ENCODE results near the gene KHK.

Gene KHK

DNA sequence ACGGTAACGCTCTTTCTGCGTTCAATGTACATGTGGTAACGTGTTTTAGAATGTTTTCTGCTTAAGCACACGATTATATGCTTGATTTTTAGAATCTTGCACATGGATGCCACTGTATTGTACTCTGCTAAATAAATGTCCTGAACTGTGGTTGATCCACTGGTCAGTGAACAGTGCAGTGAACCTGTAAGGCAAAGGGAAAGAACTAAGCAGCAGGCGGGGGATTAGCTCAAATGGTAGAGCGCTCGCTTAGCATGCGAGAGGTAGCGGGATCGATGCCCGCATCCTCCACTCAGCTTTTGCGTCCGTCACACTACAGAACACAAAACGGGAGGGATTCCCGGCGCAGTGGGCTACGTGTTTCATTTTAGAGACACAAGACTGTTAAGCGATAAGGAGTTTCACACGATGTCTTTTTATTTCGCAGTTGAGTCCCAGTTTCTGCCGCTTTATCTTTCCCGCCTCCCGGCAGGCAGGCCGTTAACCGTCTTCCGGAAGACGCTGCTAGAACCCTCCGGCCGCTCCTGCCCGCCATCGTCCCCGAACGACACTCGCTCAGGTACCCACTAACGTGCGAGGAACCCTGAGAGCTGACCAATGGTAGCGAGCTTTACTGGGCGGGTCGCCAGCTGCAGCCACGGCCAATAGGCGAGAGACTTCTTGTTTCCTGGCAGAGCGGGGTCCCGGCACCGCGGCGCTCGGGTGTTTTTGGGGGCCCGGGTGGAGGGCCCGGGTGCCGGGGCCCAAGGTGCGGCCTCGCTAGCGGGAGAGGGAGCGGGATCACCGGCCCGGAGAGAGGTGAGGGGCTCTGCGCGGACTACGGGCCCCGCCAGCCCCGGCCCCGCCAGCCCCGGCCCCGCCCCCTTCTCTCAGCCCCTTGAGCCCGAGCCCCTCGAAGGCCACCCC is 35.3 kb upstream of the KHK start, which contains the start of gene AGBL5:
TSS of gene AGBL5 (plus strand) at position 673 of the 906 bp plus-strand sequence. CDS start 1,291 bp downstream, outside the sequence.
- peaks cover 8% of the 10 kb centered on the region for H3K9me3 Mint-ChIP-seq
- peak within 1 kb of the TSS; percentile 98 for H3K4me3 Mint-ChIP-seq
- peak; percentile 79 for ATAC-seq (replicated peaks; ENCODE audit: extremely low read depth, poor library complexity, severe bottlenecking)
- H3K36me3 Mint-ChIP-seq (ENCODE audit: insufficient read depth) = peaks cover 44% of the 10 kb centered on the region
- H3K27me3 Mint-ChIP-seq = peaks cover 13% of the 10 kb centered on the region
- peak within 1 kb of the TSS; percentile 100 for H3K27ac Mint-ChIP-seq (ENCODE audit: low read depth)
- H3K4me1 Mint-ChIP-seq = peaks cover 30% of the 10 kb centered on the region
- peak; percentile 97 to 98 for DNase-seq (ENCODE audit: low spot score in 2 of 2)

DNA sequence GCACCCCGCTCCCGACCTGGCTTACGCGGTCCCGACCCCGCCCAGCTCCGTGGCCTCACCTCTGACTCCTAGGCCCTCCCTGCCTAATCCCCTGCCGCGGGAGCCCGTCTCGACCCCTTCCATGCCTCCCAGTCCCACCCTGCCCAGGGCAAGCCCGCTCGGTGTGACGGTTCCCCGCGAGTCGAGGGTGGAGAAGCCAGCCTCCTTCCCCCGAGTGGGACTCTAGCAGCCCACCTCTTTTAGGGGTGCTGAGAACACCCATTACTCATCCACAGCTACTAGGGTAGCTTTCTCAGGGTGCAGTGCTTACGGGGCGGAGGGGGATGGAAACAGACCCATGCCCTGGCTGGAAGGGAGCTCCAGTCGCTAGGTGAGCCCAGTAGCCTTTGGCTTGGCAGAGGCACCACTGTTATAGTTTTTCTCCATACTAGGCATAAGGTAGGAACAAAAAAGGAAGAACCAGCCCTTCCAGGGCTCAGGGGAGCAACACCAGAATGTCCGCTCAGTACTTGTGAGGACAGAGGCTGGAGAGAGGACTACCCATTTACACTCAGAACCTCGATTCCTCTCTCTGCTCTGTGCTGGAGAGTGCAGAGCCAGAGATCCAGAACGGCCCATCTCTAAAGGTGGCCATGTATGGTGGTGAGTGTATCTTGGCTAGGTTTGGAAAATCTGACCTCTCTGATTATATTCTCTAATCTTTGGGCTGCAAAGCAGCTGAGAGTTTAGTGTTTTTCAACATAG is 34.5 kb upstream of the KHK start:
- Mint-ChIP-seq H3K9me3 (peaks cover 8% of the 10 kb centered on the region), H3K27ac (ENCODE audit: low read depth) (peak overlapping the region; percentile 100), H3K27me3 (peaks cover 13% of the 10 kb centered on the region), H3K4me1 (peaks cover 30% of the 10 kb centered on the region), H3K36me3 (ENCODE audit: insufficient read depth) (peaks cover 47% of the 10 kb centered on the region), H3K4me3 (peak overlapping the region; percentile 98)
- DNase-seq (ENCODE audit: low spot score in 2 of 2) = no peak
- peak; percentile 1 for ATAC-seq (replicated peaks; ENCODE audit: extremely low read depth, poor library complexity, severe bottlenecking)

DNA sequence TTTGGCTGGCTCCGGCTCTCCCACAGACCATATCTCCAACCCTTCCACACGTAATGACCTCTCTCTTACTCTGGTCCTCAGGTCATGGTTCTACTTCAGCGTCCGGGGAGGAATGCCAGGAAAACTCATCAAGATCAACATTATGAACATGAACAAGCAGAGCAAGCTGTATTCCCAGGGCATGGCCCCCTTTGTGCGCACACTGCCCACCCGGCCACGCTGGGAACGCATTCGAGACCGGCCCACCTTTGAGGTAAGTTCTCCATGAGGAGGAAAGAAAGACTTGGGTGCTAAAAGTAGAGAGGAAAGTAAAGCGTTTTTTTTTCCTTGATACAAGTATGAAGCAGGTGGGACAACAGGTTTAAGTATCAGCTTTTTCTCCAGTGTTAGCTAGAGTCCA is 33.3 kb upstream of the KHK start:
- no peak for ATAC-seq (replicated peaks; ENCODE audit: extremely low read depth, poor library complexity, severe bottlenecking)
- peaks cover 8% of the 10 kb centered on the region for H3K9me3 Mint-ChIP-seq
- H3K4me1 Mint-ChIP-seq = peaks cover 30% of the 10 kb centered on the region
- H3K36me3 Mint-ChIP-seq (ENCODE audit: insufficient read depth) = peaks cover 48% of the 10 kb centered on the region
- H3K27me3 Mint-ChIP-seq = peaks cover 13% of the 10 kb centered on the region
- no peak for DNase-seq (ENCODE audit: low spot score in 2 of 2)
- H3K27ac Mint-ChIP-seq (ENCODE audit: low read depth) = peak overlapping the region; percentile 100
- H3K4me3 Mint-ChIP-seq = peak overlapping the region; percentile 98

DNA sequence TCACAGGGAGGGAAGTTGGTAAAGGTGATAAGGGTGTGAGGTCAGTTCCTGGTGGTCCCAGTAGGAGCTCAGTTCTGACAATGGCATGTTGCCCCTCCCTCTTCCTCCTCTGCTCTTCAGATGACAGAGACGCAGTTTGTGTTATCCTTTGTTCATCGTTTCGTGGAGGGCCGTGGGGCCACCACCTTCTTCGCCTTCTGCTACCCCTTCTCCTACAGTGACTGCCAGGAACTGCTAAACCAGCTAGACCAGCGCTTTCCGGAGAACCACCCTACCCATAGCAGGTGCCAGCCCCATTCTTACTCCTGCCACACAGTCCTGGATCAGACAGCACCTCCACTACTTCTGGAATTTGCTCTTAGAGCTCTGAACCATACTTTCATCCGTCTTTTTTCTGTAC is 32.8 kb upstream of the KHK start:
- Mint-ChIP-seq H3K9me3 (peaks cover 8% of the 10 kb centered on the region), H3K36me3 (ENCODE audit: insufficient read depth) (peaks cover 48% of the 10 kb centered on the region), H3K27me3 (peaks cover 13% of the 10 kb centered on the region), H3K4me1 (peaks cover 30% of the 10 kb centered on the region), H3K4me3 (no peak overlapping the region), H3K27ac (ENCODE audit: low read depth) (peak overlapping the region; percentile 30)
- DNase-seq (ENCODE audit: low spot score in 2 of 2) (no peak), ATAC-seq (replicated peaks; ENCODE audit: extremely low read depth, poor library complexity, severe bottlenecking) (no peak)

DNA sequence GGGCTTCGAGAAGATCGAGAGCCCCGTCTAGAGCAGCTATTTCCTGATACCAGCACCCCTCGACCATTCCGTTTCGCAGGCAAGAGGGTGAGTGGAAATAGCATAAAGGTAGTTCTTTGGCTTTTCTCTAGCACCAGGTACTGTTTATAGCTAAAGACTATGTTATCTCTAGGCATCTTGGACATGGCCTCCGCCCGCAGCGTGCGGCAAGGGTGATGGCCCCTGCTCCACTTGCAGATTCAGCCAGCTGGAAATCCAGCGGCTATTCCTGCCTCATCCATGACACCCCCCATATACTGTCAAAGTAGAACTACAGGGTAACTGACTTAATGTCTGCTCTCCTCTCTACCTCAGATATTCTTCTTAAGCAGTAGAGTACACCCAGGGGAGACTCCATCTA is 31.9 kb upstream of the KHK start:
- H3K9me3 Mint-ChIP-seq = peaks cover 8% of the 10 kb centered on the region
- no peak for ATAC-seq (replicated peaks; ENCODE audit: extremely low read depth, poor library complexity, severe bottlenecking)
- no peak for DNase-seq (ENCODE audit: low spot score in 2 of 2)
- H3K36me3 Mint-ChIP-seq (ENCODE audit: insufficient read depth) = peaks cover 42% of the 10 kb centered on the region
- no peak overlapping the region for H3K27ac Mint-ChIP-seq (ENCODE audit: low read depth)
- H3K27me3 Mint-ChIP-seq = peaks cover 13% of the 10 kb centered on the region
- H3K4me1 Mint-ChIP-seq = peaks cover 25% of the 10 kb centered on the region
- no peak overlapping the region for H3K4me3 Mint-ChIP-seq

DNA sequence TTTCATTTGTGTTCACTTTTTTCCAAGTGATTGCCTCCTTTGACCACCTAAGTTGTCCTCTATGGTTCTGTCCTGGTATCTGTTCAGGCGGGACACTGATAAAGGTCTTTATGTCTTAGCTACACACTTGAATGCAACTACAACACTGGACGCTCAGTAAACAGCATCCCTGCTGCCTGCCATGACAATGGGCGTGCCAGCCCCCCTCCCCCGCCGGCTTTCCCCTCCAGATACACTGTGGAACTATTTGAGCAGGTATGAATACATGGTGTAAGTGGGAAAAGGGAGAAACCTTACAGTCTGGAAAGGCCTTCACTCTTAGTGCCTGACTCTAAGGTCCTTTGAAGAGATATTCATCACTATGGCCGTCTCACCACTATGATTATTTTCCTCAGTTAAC is 29.4 kb upstream of the KHK start:
- H3K36me3 Mint-ChIP-seq (ENCODE audit: insufficient read depth) = peaks cover 19% of the 10 kb centered on the region
- no peak for ATAC-seq (replicated peaks; ENCODE audit: extremely low read depth, poor library complexity, severe bottlenecking)
- H3K27me3 Mint-ChIP-seq = no peaks in the 10 kb centered on the region
- peaks cover 4% of the 10 kb centered on the region for H3K4me1 Mint-ChIP-seq
- no peak overlapping the region for H3K27ac Mint-ChIP-seq (ENCODE audit: low read depth)
- DNase-seq (ENCODE audit: low spot score in 2 of 2) = no peak
- H3K9me3 Mint-ChIP-seq = no peaks in the 10 kb centered on the region
- no peak overlapping the region for H3K4me3 Mint-ChIP-seq

DNA sequence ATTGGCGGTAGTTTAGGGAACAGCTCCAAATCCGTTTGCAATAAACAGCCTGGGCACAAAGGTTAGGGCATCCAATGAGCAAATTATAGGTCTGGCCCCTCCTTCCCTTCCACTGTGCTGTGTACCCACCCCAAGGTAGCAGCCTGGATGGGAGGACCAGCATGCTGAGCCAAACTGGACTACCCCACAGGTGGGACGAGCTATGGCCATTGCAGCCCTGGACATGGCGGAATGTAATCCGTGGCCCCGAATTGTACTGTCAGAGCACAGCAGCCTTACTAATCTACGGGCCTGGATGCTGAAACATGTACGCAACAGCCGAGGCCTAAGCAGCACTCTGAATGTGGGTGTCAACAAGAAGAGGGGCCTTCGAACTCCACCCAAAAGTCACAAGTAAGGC is 28.4 kb upstream of the KHK start:
- H3K4me3 Mint-ChIP-seq = no peak overlapping the region
- peaks cover 21% of the 10 kb centered on the region for H3K36me3 Mint-ChIP-seq (ENCODE audit: insufficient read depth)
- H3K4me1 Mint-ChIP-seq = peaks cover 7% of the 10 kb centered on the region
- H3K27me3 Mint-ChIP-seq = no peaks in the 10 kb centered on the region
- H3K27ac Mint-ChIP-seq (ENCODE audit: low read depth) = no peak overlapping the region
- no peaks in the 10 kb centered on the region for H3K9me3 Mint-ChIP-seq
- no peak for ATAC-seq (replicated peaks; ENCODE audit: extremely low read depth, poor library complexity, severe bottlenecking)
- DNase-seq (ENCODE audit: low spot score in 2 of 2) = no peak

DNA sequence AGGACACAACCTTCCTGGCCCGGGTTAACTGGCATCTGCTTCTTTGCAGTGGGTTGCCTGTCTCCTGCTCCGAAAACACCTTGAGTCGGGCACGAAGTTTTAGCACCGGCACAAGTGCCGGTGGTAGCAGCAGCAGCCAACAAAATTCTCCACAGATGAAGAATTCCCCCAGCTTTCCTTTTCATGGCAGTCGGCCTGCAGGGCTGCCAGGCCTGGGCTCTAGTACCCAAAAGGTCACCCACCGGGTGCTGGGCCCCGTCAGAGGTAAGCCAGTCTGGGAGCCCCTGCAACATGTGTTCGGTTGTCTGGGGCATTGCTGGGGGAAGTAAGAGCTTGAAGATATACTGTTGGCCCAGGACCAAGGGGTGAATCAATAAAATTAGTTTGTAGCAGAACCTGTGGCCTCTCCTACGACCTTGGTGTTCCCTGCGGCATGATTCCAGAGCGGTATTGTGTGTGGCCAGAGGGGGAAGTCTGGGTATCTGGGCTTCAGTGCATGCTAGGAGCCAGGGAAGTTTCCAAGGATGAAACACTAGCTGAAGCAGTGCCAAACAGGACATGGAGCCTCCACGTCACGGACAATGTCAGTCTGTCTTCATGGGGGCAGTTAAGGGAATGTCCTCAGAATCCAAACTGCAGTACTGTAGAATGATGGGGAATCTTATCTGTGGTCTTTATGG is 27.3 kb upstream of the KHK start:
- H3K27ac Mint-ChIP-seq (ENCODE audit: low read depth) = no peak overlapping the region
- peaks cover 21% of the 10 kb centered on the region for H3K36me3 Mint-ChIP-seq (ENCODE audit: insufficient read depth)
- H3K4me1 Mint-ChIP-seq = peaks cover 7% of the 10 kb centered on the region
- H3K4me3 Mint-ChIP-seq = no peak overlapping the region
- DNase-seq (ENCODE audit: low spot score in 2 of 2) (no peak), ATAC-seq (replicated peaks; ENCODE audit: extremely low read depth, poor library complexity, severe bottlenecking) (no peak)
- H3K27me3 Mint-ChIP-seq = no peaks in the 10 kb centered on the region
- H3K9me3 Mint-ChIP-seq = no peaks in the 10 kb centered on the region

DNA sequence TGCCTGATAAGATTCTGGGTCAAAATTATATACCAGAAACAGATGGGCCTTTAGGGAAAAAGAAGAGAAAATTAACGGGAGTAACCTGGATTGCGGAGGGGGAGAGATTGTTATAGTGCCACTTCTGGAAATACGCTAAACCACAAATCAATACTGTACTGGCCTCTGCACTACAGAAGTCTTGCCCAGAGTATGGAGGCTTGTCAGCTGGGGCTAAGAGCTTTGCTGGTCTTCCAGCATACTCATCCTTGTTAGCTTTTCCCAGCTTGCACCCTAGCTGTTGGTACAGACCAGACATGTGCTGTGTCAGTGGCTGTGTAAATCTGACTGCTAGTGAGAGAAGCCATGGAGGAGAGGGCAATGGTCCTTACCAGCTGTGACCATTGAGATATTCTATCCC is 26.2 kb upstream of the KHK start:
- Mint-ChIP-seq H3K4me3 (no peak overlapping the region), H3K4me1 (peaks cover 7% of the 10 kb centered on the region), H3K36me3 (ENCODE audit: insufficient read depth) (peaks cover 24% of the 10 kb centered on the region), H3K27me3 (no peaks in the 10 kb centered on the region), H3K27ac (ENCODE audit: low read depth) (no peak overlapping the region), H3K9me3 (no peaks in the 10 kb centered on the region)
- ATAC-seq (replicated peaks; ENCODE audit: extremely low read depth, poor library complexity, severe bottlenecking) (no peak), DNase-seq (ENCODE audit: low spot score in 2 of 2) (no peak)

DNA sequence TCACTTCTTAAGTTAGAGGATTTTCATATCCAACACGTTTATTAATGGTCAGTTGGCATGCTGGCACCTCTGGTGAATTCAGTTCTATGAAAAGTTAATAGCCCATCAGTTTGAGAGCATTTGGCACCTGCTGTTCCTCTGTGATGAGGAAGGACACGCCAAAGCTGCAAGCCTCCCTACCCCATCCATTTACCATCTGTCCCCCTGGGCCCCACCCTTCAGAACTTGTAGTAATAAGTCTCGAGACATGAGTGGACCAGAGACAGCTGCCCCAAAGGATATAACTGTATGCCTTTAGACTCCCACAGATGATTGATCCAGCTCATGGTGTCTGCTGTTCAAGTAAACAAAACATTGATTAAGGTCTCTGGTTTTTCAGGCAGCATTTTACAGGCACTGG is 21.4 kb upstream of the KHK start:
- no peaks in the 10 kb centered on the region for H3K9me3 Mint-ChIP-seq
- no peaks in the 10 kb centered on the region for H3K27me3 Mint-ChIP-seq
- no peak for ATAC-seq (replicated peaks; ENCODE audit: extremely low read depth, poor library complexity, severe bottlenecking)
- H3K27ac Mint-ChIP-seq (ENCODE audit: low read depth) = no peak overlapping the region
- H3K36me3 Mint-ChIP-seq (ENCODE audit: insufficient read depth) = peaks cover 27% of the 10 kb centered on the region
- H3K4me3 Mint-ChIP-seq = no peak overlapping the region
- H3K4me1 Mint-ChIP-seq = peaks cover 41% of the 10 kb centered on the region
- DNase-seq (ENCODE audit: low spot score in 2 of 2) = no peak

DNA sequence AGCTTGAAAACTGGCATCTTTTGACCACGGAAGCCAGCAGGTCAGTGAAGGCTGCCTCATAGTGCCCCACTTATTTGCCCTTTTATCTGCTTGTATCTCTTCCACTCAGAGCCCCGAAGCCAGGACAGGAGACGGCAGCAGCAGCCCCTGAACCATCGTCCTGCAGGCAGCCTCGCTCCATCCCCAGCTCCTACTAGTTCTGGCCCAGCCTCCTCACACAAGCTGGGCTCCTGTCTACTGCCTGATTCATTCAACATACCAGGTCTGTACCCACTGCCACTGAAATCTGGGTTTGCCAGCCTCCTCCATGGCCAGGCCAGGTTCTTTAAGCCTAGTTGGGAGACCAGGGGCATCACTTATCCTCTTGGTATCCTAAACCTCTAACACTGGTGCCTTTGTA is 19.2 kb upstream of the KHK start:
- Mint-ChIP-seq H3K27ac (ENCODE audit: low read depth) (peak overlapping the region; percentile 16), H3K36me3 (ENCODE audit: insufficient read depth) (peaks cover 33% of the 10 kb centered on the region), H3K4me3 (no peak overlapping the region), H3K9me3 (no peaks in the 10 kb centered on the region), H3K4me1 (peaks cover 55% of the 10 kb centered on the region), H3K27me3 (no peaks in the 10 kb centered on the region)
- DNase-seq (ENCODE audit: low spot score in 2 of 2) (no peak), ATAC-seq (replicated peaks; ENCODE audit: extremely low read depth, poor library complexity, severe bottlenecking) (no peak)

DNA sequence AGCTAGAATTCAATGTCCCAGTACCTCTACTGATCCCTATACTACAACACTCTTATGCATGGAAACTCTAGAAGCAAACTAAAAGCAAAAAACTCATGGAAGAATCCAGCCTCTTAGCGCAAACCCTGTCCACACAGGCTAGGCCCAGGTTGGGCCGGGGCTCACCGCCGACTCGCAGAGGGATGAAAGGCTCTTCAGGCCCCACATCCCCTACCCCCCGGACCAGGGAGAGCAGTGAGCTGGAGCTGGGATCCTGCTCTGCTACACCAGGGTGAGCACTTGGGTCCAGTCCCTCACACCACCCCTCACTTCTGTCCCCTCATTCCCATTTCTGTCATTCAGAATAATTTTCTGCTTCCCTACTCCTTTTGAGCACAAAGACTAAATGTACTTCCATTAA is 17.1 kb upstream of the KHK start:
- DNase-seq (ENCODE audit: low spot score in 2 of 2) = no peak
- ATAC-seq (replicated peaks; ENCODE audit: extremely low read depth, poor library complexity, severe bottlenecking) = no peak
- Mint-ChIP-seq H3K9me3 (no peaks in the 10 kb centered on the region), H3K27ac (ENCODE audit: low read depth) (peak overlapping the region; percentile 82), H3K27me3 (no peaks in the 10 kb centered on the region), H3K36me3 (ENCODE audit: insufficient read depth) (peaks cover 28% of the 10 kb centered on the region), H3K4me3 (peak overlapping the region; percentile 96), H3K4me1 (peaks cover 56% of the 10 kb centered on the region)

All from central memory CD8-positive, alpha-beta T cell (primary cell).